GM12892 (cell line): Measurements from ENCODE around the gene COLGALT1.

ENCODE experiments used
- POLR2A ChIP-seq: IDR thresholded peaks from 2 replicates; pipeline ENCODE4 v1.6.1; 2011; ENCODE audit warnings: low read depth, low read length, control low read depth
- POLR2AphosphoS5 ChIP-seq: IDR thresholded peaks from 2 replicates; pipeline ENCODE4 v1.6.1; 2011; ENCODE audit warnings: low read depth, low read length, control low read depth

GRCh38 chr19:17599780-17600179, 44.3 kb downstream of the COLGALT1 start:
- TF ChIP-seq POLR2A (no peak), POLR2AphosphoS5 (no peak)
